Suppressor macrophage treated with lipopolysaccharide for 4 hours (primary cell): ENCODE data around the gene NPTX1.

Experiments
- DNase-seq: peaks from one replicate; pipeline ENCODE4 v3.0.0-alpha.2; 2020

The NPTX1 gene

DNA sequence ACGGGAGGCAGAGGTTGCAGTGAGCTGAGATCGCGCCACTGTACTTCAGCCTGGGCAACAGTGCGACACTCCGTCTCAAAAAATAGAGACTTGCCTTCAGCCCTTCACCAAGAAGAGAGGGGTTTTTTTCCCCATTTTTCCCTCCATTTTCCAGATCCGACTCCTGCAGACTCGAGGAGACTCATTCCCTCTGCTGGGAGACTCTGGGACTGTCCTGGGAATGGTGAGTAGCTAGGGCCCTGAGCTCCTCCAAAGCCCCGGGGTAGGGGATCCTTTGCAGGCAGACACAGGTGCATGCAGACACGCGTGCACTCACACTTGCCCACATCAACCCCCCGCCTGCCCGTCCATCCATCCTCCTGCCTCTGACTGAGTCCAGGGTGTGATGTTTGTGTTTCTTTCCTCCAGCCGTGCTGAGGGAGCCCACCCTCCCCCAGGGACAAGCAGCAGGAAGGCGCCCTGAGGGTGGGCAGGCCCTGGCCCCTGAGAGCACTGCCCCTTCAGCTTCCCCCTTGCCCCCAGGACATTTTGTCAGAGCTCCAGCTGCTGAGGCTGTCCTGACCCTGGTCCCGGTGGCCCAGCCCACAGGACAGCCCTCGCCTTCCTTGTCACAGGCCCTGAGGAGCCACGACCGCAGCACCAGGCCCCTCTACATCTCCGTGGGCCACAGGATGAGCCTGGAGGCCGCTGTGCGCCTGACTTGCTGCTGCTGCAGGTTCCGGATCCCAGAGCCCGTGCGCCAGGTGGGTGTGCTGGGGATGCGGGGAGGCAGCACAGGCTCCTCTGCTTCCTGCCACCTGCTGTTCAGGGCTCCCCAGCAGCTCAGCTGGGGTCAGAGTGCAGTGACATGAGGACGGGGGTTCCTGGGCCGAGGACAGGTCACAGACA is 51.3 kb downstream of the NPTX1 start:
- DNase-seq: no peak

DNA sequence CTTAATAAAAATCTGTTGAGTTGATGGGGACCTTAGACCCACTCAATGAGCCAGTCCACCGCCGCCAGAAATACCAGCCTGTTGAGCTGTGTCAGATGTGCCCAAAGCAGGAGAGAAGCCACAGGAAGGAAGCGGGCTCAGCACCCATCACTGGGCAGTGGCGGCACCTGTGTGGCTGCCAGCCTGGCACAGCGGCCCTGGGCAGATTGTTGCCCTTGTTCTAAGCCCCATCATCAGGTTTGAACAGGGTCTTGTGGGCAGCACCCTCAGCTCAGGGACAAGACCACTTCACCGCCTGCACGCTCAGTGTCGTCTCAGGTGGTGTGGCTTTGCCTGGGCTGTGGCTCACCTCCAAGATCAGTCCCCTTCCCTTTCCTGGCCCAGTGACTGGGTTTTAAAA is 52.1 kb downstream of the NPTX1 start:
- no peak for DNase-seq

DNA sequence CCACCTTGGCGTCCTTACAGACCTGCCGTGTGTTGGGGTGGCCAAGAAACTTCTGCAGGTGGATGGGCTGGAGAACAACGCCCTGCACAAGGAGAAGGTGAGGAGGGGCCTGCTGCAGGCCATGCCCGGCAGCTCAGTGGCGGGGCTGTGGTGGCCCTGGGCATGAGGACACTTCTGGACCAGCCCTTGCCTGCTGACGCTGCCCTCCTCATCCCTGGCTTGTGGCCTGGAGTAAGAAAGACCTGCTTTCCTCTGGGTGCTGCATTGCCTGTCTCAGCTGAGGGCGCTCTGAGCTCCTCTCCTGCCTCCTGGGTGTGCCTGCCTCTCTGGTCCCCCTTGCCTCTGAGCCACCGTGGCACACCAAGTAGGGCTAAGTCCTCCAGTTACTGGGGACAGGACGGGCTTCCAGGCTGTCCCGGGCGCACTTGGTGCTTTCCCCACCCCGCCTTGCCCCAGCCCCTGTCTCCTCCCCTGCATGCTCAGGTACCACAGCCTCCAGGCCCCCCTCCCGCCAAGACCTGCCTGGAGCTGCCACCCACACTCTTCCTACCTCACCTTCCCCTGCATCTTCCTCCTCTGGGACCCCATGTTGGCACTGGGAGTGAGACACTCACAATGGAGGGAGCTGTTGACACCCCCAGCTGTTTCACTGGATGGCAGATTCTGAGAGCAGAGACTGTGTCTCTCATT is 52.7 kb downstream of the NPTX1 start:
- DNase-seq: no peak

DNA sequence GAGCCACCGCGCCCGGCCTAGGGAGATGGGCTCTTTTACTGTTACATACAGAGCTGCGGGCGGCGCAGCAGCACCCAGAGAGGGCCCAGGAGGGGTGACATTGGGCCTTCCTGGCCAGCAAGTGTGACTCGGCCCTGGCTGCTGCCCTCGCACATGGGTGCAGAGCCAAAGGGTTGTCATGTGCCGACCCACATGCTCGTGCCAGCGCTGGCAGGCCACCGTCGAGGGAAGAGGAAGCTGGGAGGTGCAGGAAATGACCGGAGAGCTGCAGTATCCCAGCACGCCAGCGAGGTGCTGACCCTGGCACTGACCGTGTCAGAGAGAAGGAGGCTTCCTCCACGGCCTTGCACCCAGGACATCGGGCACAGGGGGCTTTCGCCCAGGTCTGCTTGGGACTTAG is 53.4 kb downstream of the NPTX1 start:
- no peak for DNase-seq

DNA sequence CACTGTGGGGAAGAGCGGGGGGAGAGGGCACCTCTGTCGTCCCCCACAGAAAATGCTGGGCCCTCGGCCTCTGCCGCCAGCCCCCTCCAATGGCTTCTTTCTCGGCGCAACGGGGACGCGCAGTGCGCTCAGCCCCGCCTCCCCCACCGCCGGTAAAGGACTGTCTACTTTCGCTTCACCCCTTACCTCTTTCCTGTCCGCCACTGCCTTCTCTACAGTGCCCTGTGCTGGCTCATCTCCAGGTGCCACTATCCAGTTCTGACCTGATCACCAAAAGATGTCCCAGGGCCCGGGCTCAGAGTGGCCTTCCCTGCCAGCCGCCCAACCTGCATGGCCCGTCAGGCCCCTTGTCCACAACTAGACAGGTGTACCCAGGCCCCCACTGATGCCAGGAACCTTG is 54.1 kb downstream of the NPTX1 start:
- DNase-seq: no peak

DNA sequence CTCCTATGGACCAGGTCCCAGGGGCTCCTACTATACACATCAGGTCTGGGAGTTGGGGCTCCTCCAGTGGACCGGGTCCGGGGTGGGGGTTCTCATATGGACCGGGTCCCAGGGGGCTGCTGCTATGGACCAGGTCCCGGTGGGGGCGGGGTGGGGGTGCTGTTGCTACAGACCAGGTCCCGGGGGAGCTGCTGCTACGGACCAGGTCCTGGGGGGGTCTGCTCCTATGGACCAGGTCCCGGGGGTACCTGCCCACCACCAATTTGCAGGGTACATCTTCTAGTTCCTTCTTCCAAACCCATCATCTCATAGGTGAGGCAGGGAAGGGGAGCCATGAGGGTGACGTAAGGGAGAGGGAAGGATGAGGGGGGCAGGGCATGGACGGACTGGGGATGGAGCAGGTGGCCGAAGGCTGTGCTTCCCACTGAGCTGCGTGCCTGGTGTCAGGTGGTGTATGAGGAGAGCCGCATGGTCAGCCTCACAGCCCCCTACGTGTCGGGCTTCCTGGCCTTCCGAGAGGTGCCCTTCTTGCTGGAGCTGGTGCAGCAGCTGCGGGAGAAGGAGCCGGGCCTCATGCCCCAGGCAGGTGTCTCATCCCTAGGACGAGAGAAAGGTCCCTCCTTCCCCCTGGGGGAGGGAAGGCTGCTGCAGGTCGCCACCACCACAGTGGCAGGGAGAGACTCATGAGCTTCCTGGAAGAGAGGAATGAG is 54.9 kb downstream of the NPTX1 start:
- no peak for DNase-seq

DNA sequence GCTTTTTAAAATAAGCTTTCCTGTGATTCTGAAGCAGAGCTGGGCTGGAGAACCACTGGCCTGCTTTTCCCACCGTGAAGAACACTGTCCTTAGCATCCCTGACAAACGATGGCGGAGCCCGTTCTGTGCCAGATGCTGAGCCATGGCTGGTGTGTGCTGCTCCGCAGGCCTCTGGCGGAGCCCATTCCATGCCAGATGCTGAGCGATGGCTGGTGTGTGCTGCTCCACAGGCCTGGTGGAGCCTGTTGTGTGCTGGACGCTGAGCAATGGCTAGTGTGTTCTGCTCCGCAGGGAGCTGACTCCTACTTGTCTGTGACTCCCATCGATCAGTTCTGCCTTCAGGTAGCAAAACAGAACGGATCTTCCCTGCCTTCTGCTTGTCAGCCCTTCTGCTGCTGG is 57.2 kb downstream of the NPTX1 start:
- DNase-seq: no peak

DNA sequence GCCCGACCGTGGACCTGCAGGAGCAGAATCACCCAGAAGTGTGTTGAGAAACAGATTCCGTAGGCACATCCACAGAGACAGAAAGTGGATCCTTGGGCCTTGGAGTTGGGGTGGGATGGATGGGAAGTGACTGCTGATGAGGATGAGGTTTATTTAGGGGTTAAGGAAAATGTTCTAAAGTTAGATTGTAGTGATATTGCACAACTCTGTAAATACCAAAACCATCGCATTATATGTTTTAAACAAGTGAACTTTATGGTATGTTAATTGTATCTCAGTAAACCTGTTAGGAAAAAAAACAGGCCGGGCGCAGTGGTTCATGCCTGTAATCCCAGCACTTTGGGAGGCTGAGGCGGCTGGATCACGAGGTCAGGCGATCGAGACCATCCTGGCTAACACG is 57.8 kb downstream of the NPTX1 start:
- no peak for DNase-seq
